Esophagus (tissue), 2 donors: ENCODE results near the gene MORN5. TPM values are rescaled to one million over a fixed set of nuclear protein-coding genes. Genes with fewer than 3 reads are reported as not detected.

Experiments
- H3K27ac ChIP-seq, 2 donors: one replicate each; pipeline ENCODE4 v1.5.1; 2013; ENCODE audit warnings: low read depth in 2 of 2, mild to moderate bottlenecking in 2 of 2, inconsistent platforms in 1 of 2, low read length in 1 of 2, moderate library complexity in 1 of 2
- H3K27me3 ChIP-seq, 2 donors: one replicate each; pipeline ENCODE4 v1.6.1; 2013; ENCODE audit warnings: low read length in 2 of 2, control low read depth in 1 of 2, mild to moderate bottlenecking in 1 of 2; ENCODE audit not compliant: insufficient read depth in 2 of 2, control insufficient read depth in 1 of 2
- H3K36me3 ChIP-seq, 2 donors: one replicate each; pipeline ENCODE4 v1.6.1; 2013; ENCODE audit warnings: low read length in 1 of 2; ENCODE audit not compliant: control insufficient read depth in 2 of 2, insufficient read depth in 2 of 2
- H3K4me1 ChIP-seq, 2 donors: one replicate each; pipeline ENCODE4 v1.6.1; 2013; ENCODE audit warnings: low read length in 1 of 2; ENCODE audit not compliant: control insufficient read depth in 2 of 2, insufficient read depth in 2 of 2
- H3K4me3 ChIP-seq, 2 donors: one replicate each; pipeline ENCODE4 v1.5.1; 2013; ENCODE audit warnings: low read length in 2 of 2, mild to moderate bottlenecking in 2 of 2, low read depth in 1 of 2, moderate library complexity in 1 of 2
- H3K9me3 ChIP-seq, 2 donors: one replicate each; pipeline ENCODE4 v1.6.1; 2013; ENCODE audit warnings: mild to moderate bottlenecking in 2 of 2, low read depth in 1 of 2, low read length in 1 of 2, moderate library complexity in 1 of 2; ENCODE audit not compliant: control insufficient read depth in 2 of 2, insufficient read depth in 1 of 2
- WGBS, 2 donors: extraction: QIAGEN DNeasy Blood & Tissue Kit; methylation state at CpG; one replicate each; pipeline ENCODE4 v1.1.7; 2013; 5-methylcytosine and 5-hydroxymethylcytosine counted together
- polyA plus RNA-seq, 2 donors: library from polyadenylated mRNA; stranded (reverse); fragments of 200-250 nt; gene quantifications; one replicate each; pipeline ENCODE4 v1.2.3, GENCODE V29; 2013
- donor health status: healthy with polysubstance abuse.
- donor health status: Bipolar disorder and iron deficiency.

Gene MORN5
- polyA plus RNA-seq, 2 donors: 0.69 to 2.3 TPM

DNA sequence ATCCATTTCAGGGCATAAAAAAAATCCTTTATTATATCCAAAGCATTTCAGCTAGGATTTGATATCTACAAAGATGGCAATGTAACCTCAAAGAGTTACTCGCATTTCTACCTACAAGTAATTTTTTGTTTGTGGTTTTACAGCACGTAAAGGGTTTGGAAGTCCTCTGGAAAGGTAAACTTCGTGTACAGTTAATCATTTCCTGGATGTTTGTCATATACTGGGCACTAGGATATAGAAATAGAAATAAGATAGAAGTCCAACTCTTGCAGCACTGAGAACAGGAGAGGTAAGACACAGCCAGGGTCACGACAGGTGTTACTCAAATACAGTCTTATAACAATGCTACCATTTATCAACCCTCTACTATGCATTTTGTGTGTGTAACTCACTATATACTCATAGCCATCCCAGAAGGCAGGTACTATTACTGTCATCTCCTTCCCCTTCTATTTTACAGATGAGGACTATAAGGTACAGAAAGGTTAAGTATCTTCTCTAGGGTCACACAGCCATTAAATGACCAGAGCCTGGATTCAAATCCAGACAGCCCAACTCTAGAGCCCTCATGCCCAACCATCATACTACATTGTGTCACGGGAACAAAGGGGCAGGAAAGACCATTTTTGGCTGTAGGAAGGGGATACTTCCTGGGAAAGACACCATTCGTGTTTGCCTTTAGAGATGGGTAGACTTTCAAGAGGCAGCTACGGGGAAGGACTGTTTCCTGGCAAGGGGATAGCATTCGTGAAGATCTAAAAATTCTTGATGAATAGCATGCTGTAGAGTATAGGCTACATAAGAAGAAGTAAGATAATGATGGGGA, 19.1 kb upstream of the MORN5 start:
- Histone ChIP-seq H3K4me3 (no peak overlapping the region), H3K4me1 (no peaks in the 10 kb centered on the region), H3K9me3 (no peaks in the 10 kb centered on the region), H3K27ac (no peak overlapping the region), H3K36me3 (peaks cover 9 to 16% of the 10 kb centered on the region in 2 donors), H3K27me3 (no peaks in the 10 kb centered on the region)
- WGBS, 2 donors: 75 to 82% methylated on average over 8 of the region's 8 CpGs

DNA sequence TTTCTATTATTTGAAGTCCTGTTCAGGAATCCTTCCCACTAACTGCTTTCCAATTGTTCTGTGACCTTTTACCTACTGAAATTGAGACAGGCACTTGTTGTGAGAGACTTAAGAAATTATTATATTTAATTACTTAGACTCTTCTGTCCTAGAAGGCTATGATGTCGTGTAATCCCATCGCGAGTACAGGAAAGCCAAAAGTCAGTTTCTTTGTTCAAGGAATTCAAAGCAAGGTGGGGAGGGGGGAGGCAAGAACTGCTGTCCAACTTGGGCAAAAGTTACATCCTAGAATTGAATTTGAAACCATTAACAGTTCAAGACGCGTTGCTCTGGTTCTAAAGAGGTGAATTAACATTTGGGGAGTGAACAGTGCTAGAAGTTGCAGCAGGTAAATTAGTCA, 18.0 kb upstream of the MORN5 start:
- Histone ChIP-seq H3K27me3 (no peaks in the 10 kb centered on the region), H3K27ac (no peak overlapping the region), H3K36me3 (peaks cover 9 to 16% of the 10 kb centered on the region in 2 donors), H3K9me3 (no peaks in the 10 kb centered on the region), H3K4me1 (no peaks in the 10 kb centered on the region), H3K4me3 (no peak overlapping the region)
- WGBS, 2 donors: 78 to 81% methylated on average over 5 of the region's 5 CpGs

DNA sequence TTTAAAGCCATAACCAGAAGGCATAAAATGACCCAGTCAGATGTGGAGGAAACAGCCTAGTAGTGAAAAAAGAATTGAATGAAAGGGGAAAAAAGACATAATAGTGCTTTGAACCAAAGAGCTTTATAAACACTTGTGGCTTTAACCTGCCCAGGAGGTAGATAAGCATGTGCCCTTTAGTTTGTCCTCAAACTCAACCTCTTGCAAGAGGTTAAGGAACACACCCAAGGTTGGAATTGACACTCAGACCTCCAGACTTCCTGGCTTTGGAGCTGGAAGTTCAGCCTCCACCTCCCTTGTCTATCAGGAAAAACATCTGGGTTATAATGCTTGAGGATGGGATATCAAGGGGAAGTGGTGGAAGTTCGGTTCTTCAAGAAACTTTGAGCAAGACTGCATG, 16.4 kb upstream of the MORN5 start:
- 76 to 83% methylated on average over 1 of the region's 1 CpG for WGBS, 2 donors
- H3K9me3 ChIP-seq: no peaks in the 10 kb centered on the region
- H3K4me1 ChIP-seq: no peaks in the 10 kb centered on the region
- no peak overlapping the region for H3K27ac ChIP-seq
- peaks cover 9 to 16% of the 10 kb centered on the region in 2 donors for H3K36me3 ChIP-seq
- no peaks in the 10 kb centered on the region for H3K27me3 ChIP-seq
- no peak overlapping the region for H3K4me3 ChIP-seq

DNA sequence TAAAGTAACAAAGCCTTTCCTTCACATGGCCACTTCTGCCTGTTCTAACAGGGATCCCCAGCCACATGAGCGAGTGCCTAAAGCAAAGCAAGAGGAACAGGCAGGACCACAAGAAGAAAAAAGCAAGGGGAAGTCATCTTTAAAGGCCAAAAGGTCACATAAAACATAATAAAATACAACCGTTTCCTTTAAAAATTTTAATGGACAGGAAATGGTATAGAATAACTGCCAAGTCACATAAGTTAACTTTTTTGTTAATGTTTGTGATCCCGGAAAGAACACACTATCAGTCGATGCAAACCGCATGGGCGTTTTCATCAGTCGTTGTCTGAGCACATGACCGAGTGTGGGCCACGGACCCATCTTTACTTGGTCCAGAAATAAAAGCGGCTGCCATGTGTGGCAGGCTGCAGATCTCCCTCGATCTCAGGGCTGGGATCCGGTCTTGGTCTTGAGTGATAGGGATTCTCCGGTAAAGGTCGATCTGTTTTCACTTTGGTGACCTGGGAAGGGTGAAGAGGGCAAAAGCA, 15.8 kb upstream of the MORN5 start:
- no peak overlapping the region for H3K27ac ChIP-seq

DNA sequence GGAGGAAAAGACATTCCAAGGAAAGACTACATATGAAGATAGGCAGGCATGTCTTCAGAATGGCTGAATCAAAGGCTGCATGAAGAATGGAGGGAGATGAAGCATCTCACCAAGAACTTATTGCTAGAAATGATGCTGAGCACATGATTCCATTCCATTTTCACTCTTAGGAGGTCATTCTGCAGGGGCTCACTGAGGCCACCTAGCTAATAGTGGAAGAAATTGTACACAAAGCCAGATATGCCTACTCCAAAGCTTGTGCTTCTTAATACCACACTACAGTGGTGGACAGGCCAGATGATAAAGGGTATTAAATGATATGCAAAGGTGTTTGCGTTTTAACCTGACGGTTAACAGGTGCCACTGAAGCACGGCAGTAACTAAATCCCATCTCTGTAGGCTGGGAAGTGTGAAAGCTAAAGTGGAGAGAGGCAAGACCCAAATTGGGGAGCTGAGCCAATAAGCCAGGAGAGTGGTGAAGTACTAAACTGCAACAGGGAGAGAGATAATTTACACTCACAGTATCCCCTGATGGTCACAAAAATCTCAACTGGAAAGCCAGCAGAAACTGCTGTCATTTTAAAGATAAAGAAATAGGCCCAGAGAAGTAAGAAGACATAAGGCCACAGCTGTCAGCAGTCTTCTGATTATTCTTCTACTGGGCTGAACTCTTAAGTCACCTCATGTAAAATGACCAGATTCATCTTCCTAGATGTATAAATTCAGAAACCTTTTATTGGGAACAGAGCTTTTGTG, 14.7 kb upstream of the MORN5 start:
- 82 to 88% methylated on average over 3 of the region's 3 CpGs for WGBS, 2 donors
- Histone ChIP-seq H3K27ac (no peak overlapping the region), H3K9me3 (no peaks in the 10 kb centered on the region), H3K4me1 (no peaks in the 10 kb centered on the region), H3K36me3 (peaks cover 9 to 16% of the 10 kb centered on the region in 2 donors), H3K27me3 (no peaks in the 10 kb centered on the region), H3K4me3 (no peak overlapping the region)

More for the DNA sequence above, 15.8 kb upstream of the MORN5 start:
- Histone ChIP-seq H3K4me1 (no peaks in the 10 kb centered on the region), H3K9me3 (no peaks in the 10 kb centered on the region), H3K4me3 (no peak overlapping the region), H3K27me3 (no peaks in the 10 kb centered on the region), H3K36me3 (peaks cover 9 to 16% of the 10 kb centered on the region in 2 donors)
- WGBS, 2 donors: 80 to 81% methylated on average over 14 of the region's 14 CpGs

DNA sequence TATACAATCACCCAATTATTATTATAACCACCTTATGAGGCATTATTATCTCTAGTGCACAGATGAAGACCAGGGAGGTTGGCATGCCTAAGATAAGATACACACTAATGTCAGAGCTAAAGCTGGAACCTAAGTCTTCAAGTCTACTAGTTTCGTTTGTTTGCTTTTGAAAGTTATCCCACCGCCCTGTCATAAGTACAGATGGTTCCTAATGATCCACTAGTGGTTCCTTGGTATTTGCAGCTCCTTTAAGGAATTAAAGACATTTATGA, 14.2 kb upstream of the MORN5 start:
- Histone ChIP-seq H3K27ac (no peak overlapping the region), H3K36me3 (peaks cover 9 to 16% of the 10 kb centered on the region in 2 donors), H3K4me3 (no peak overlapping the region), H3K9me3 (no peaks in the 10 kb centered on the region), H3K4me1 (no peaks in the 10 kb centered on the region), H3K27me3 (no peaks in the 10 kb centered on the region)
- 92 to 95% methylated on average over 2 of the region's 2 CpGs for WGBS, 2 donors

DNA sequence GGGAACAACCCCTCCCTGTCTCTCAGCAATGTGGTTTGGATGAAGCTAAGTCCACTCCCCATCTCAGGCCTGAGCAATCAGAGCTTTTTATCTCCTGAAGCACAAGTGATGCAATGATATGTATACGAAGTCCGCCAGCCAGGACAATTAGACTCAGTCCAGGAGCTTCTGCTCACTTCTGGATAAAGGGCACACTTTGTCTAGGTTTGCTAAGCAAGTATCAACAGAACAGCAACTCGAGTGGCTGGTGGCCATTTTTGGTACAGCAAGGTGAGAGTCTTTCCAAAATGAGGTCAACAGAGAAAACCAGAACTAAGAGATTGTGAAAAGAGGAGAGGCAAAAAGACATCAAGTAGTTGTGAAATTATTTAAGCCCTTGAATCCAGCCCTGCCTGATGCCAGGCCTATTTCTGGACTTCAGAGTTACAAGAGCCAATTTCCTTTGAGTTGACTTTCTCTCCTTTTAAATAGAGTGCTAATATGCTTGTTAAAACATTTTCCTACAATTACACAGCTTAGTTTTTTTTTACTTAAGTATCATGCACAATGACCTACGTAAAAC, 8.4 kb upstream of the MORN5 start:
- Histone ChIP-seq H3K27ac (no peak overlapping the region), H3K36me3 (no peaks in the 10 kb centered on the region), H3K27me3 (no peaks in the 10 kb centered on the region), H3K9me3 (no peaks in the 10 kb centered on the region), H3K4me3 (no peak overlapping the region), H3K4me1 (no peaks in the 10 kb centered on the region)
- 81 to 84% methylated on average over 4 of the region's 4 CpGs for WGBS, 2 donors

DNA sequence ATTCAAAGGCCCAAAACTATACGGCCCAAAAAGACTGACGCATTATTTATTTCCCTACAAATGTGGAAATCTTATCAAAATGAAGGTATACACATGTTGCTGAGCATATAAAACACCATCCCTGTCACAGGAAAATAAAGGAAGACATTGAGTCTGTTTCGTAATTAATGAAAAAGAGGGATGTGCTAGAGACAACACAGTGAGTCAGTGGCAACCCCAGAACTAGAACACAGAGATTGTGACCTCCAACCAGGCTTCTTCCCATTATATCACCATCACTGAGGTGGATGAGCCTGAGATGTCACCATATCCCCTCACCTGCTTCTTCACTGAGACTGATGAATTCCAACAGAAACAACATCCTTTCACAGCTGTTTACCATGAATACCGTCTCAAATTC, 3.9 kb upstream of the MORN5 start:
- Histone ChIP-seq H3K27me3 (no peaks in the 10 kb centered on the region), H3K4me1 (peaks cover 0 to 2% of the 10 kb centered on the region in 2 donors), H3K9me3 (no peaks in the 10 kb centered on the region), H3K4me3 (no peak overlapping the region), H3K27ac (no peak overlapping the region), H3K36me3 (no peaks in the 10 kb centered on the region)
- 84 to 85% methylated on average over 4 of the region's 4 CpGs for WGBS, 2 donors

DNA sequence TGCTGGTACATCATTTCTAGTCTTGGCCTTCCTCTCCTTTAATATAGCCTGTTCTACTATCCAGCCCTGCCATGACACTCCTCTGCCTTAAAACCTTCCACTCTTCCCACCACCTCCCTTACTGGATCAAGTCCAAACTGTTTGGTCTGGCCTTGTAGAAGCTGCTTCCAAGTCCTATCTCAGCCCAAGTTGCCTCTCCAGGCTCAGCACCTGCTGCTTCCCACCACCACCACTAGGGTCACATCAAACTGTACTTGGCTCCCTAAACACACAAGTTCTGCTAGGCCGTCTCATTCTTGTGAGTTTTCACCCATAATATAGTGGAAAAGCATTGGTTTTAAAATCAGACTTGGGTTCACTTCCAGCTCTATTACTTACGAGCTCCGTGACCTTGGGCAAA, 1.5 kb upstream of the MORN5 start:
- H3K36me3 ChIP-seq: no peaks in the 10 kb centered on the region
- H3K27me3 ChIP-seq: no peaks in the 10 kb centered on the region
- no peak overlapping the region for H3K27ac ChIP-seq
- peaks cover 0 to 2% of the 10 kb centered on the region in 2 donors for H3K4me1 ChIP-seq
- H3K9me3 ChIP-seq: no peaks in the 10 kb centered on the region
- H3K4me3 ChIP-seq: peak overlapping the region in 1 of 2 donors; percentile 20
- 70 to 82% methylated on average over 3 of the region's 3 CpGs for WGBS, 2 donors
